GM23248 (cell line): ENCODE measurements around the gene USP25. TPM values are rescaled to one million over a fixed set of nuclear protein-coding genes. Genes with fewer than 3 reads are reported as not detected.
A peak's percentile ranks its signal among the peaks of the same experiment; 100 is the strongest.

Experiments
- DNase-seq: peaks from one replicate; pipeline ENCODE4 v3.0.0-alpha.2; 2015
- H2AFZ ChIP-seq: fragments of 200-600 bp; sonication (generic); 2 replicates; pipeline ENCODE4 v1.6.1; 2016; ENCODE audit warnings: antibody characterized with exemption
- H3F3A ChIP-seq: fragments of 200-600 bp; sonication (generic); 2 replicates; pipeline ENCODE4 v1.6.1; 2016; ENCODE audit warnings: mild to moderate bottlenecking, antibody characterized with exemption, mixed run types; ENCODE audit not compliant: insufficient read depth
- H3K27ac ChIP-seq: fragments of 200-600 bp; sonication (generic); 2 replicates; pipeline ENCODE4 v1.5.1; 2016; ENCODE audit warnings: mild to moderate bottlenecking
- H3K27me3 ChIP-seq: fragments of 200-600 bp; sonication (generic); replicated peaks from 2 replicates; pipeline ENCODE4 v1.6.1; 2016; ENCODE audit warnings: mild to moderate bottlenecking; ENCODE audit not compliant: insufficient read depth
- H3K36me3 ChIP-seq: fragments of 200-600 bp; sonication (generic); 2 replicates; pipeline ENCODE4 v1.6.1; 2016; ENCODE audit warnings: low read depth, mild to moderate bottlenecking
- H3K4me1 ChIP-seq: fragments of 200-600 bp; sonication (generic); 2 replicates; pipeline ENCODE4 v1.6.1; 2016; ENCODE audit warnings: mild to moderate bottlenecking; ENCODE audit not compliant: insufficient read depth
- H3K4me2 ChIP-seq: fragments of 200-600 bp; sonication (generic); one replicate; pipeline ENCODE4 v1.6.1; 2016; ENCODE audit warnings: mild to moderate bottlenecking; ENCODE audit not compliant: unreplicated experiment
- H3K4me3 ChIP-seq: fragments of 200-600 bp; sonication (generic); 2 replicates; pipeline ENCODE4 v1.5.1; 2016; ENCODE audit warnings: mild to moderate bottlenecking
- H3K79me2 ChIP-seq: fragments of 200-600 bp; sonication (generic); 2 replicates; pipeline ENCODE4 v1.6.1; 2016; ENCODE audit warnings: mild to moderate bottlenecking; ENCODE audit not compliant: insufficient read depth
- H3K9ac ChIP-seq: fragments of 200-600 bp; sonication (generic); 2 replicates; pipeline ENCODE4 v1.6.1; 2016; ENCODE audit warnings: mild to moderate bottlenecking
- H3K9me2 ChIP-seq: fragments of 200-600 bp; sonication (generic); 2 replicates; pipeline ENCODE4 v1.6.1; 2016; ENCODE audit warnings: mixed run types, mild to moderate bottlenecking, moderate library complexity; ENCODE audit not compliant: insufficient read depth
- H3K9me3 ChIP-seq: fragments of 200-600 bp; sonication (generic); one replicate; pipeline ENCODE4 v1.6.1; 2017; ENCODE audit warnings: low read depth
- H4K20me1 ChIP-seq: fragments of 200-600 bp; sonication (generic); 2 replicates; pipeline ENCODE4 v1.6.0; 2016; ENCODE audit not compliant: insufficient read depth
- EZH2 ChIP-seq: fragments of 200-600 bp; sonication (generic); IDR thresholded peaks from 2 replicates; pipeline ENCODE4 v1.6.1; 2018; ENCODE audit warnings: antibody characterized with exemption, mild to moderate bottlenecking; ENCODE audit not compliant: insufficient read depth, poor library complexity, severe bottlenecking
- EZH2phosphoT487 ChIP-seq: fragments of 200-600 bp; sonication (generic); IDR thresholded peaks from 2 replicates; pipeline ENCODE4 v1.6.1; 2018; ENCODE audit warnings: antibody characterized with exemption, moderate library complexity, mild to moderate bottlenecking, low read depth; ENCODE audit not compliant: insufficient read depth
- WGBS, 2 experiments: methylation state at CpG; one replicate each; pipeline ENCODE4 v1.1.6; 2015 to 2017; ENCODE audit warnings: low lambda C conversion rate in 2 of 2, low coverage in 1 of 2; ENCODE audit errors: missing lambda C conversion rate in 2 of 2; 5-methylcytosine and 5-hydroxymethylcytosine counted together
- in situ Hi-C: fragments of 300-500 bp; cut with MboI; formaldehyde crosslinking; loops from 2 replicates; pipeline ENCODE4 v1.15.0; 2020
- polyA plus RNA-seq: library from polyadenylated mRNA; unstranded; fragments of >200 nt; fragmentation: Nextera tagmentation; extraction: Ambion mirVana; gene quantifications from 2 replicates; pipeline ENCODE4 v1.2.1, GENCODE V29; 2016
- total RNA-seq: library from RNA; depleted of rRNA; stranded (reverse); fragments of >200 nt; shearing (Covaris generic); gene quantifications from 2 replicates; pipeline ENCODE4 v1.2.3, GENCODE V29; 2014

USP25 gene
- total and polyA plus RNA-seq, 2 experiments from 2014 or later: 5.8 to 41.5 TPM

- 0 out of 2 replicates have a peak, but pooled peaks cover 11% of the 10 kb centered on the region for H3K36me3 ChIP-seq
- no peak overlapping the region for H3K27ac ChIP-seq
- DNase-seq: no peak
- no peak overlapping the region for H3K9ac ChIP-seq
- in situ Hi-C loops: no loop called here
- WGBS, 2 experiments: 92% methylated on average over 2 of the region's 2 CpGs
- H3K4me3 ChIP-seq: no peak overlapping the region
- TF ChIP-seq EZH2 (no peak), EZH2phosphoT487 (no peak)
- H3F3A ChIP-seq: 0 out of 2 replicates have a peak, but pooled peaks cover 1% of the 10 kb centered on the region
- H3K79me2 ChIP-seq: no peaks in the 10 kb centered on the region
- no peaks in the 10 kb centered on the region for H3K9me2 ChIP-seq
- no peak overlapping the region for H3K4me2 ChIP-seq
- no peaks in the 10 kb centered on the region for H3K27me3 ChIP-seq
- no peaks in the 10 kb centered on the region for H4K20me1 ChIP-seq
- H3K9me3 ChIP-seq: no peaks in the 10 kb centered on the region
- no peak overlapping the region for H2AFZ ChIP-seq
- peaks cover 18% of the 10 kb centered on the region for H3K4me1 ChIP-seq
These were observed 120.1 kb downstream of the USP25 start for GRCh38 chr21:15849927-15850326.

- DNase-seq: peak; percentile 52
- H3K4me3 ChIP-seq: no peak overlapping the region
- 0 out of 2 replicates have a peak, but pooled peaks cover 7% of the 10 kb centered on the region for H3K36me3 ChIP-seq
- WGBS, 2 experiments: 28 to 37% methylated on average over 1 of the region's 1 CpG
- TF ChIP-seq EZH2phosphoT487 (no peak), EZH2 (no peak)
- H3K4me2 ChIP-seq: peak overlapping the region; percentile 20
- H3K9ac ChIP-seq: no peak overlapping the region
- in situ Hi-C loops: no loop called here
- no peak overlapping the region for H2AFZ ChIP-seq
- no peak overlapping the region for H3K27ac ChIP-seq
- no peaks in the 10 kb centered on the region for H3K79me2 ChIP-seq
- no peaks in the 10 kb centered on the region for H4K20me1 ChIP-seq
- no peaks in the 10 kb centered on the region for H3K9me2 ChIP-seq
- H3K4me1 ChIP-seq: peaks cover 18% of the 10 kb centered on the region
- no peaks in the 10 kb centered on the region for H3K27me3 ChIP-seq
- H3F3A ChIP-seq: no peaks in the 10 kb centered on the region
- H3K9me3 ChIP-seq: no peaks in the 10 kb centered on the region
These were observed 120.9 kb downstream of the USP25 start for GRCh38 chr21:15850645-15851044.

GRCh38 chr21:15852146-15852545, 122.4 kb downstream of the USP25 start:
- no peaks in the 10 kb centered on the region for H4K20me1 ChIP-seq
- H3K36me3 ChIP-seq: peaks cover 13% of the 10 kb centered on the region; the same call in 1 of the 2 replicates
- H2AFZ ChIP-seq: no peak overlapping the region
- no peak for DNase-seq
- H3K4me2 ChIP-seq: no peak overlapping the region
- H3K9me2 ChIP-seq: no peaks in the 10 kb centered on the region
- TF ChIP-seq EZH2 (no peak), EZH2phosphoT487 (no peak)
- no peak overlapping the region for H3K27ac ChIP-seq
- in situ Hi-C loops: no loop called here
- WGBS, 2 experiments: 98 to 99% methylated on average over 3 of the region's 3 CpGs
- H3K79me2 ChIP-seq: no peaks in the 10 kb centered on the region
- no peaks in the 10 kb centered on the region for H3K9me3 ChIP-seq
- H3K4me1 ChIP-seq: peaks cover 18% of the 10 kb centered on the region
- H3F3A ChIP-seq: no peaks in the 10 kb centered on the region
- no peaks in the 10 kb centered on the region for H3K27me3 ChIP-seq
- H3K9ac ChIP-seq: no peak overlapping the region
- no peak overlapping the region for H3K4me3 ChIP-seq

- H3K4me3 ChIP-seq: no peak overlapping the region
- H3F3A ChIP-seq: no peaks in the 10 kb centered on the region
- no peaks in the 10 kb centered on the region for H3K27me3 ChIP-seq
- no peak overlapping the region for H2AFZ ChIP-seq
- no peak for DNase-seq
- no peaks in the 10 kb centered on the region for H3K9me2 ChIP-seq
- H3K79me2 ChIP-seq: no peaks in the 10 kb centered on the region
- peaks cover 18% of the 10 kb centered on the region for H3K4me1 ChIP-seq
- TF ChIP-seq EZH2: no peak
- no peak for TF ChIP-seq EZH2phosphoT487
- WGBS, 2 experiments: 94 to 98% methylated on average over 3 of the region's 3 CpGs
- H3K9ac ChIP-seq: no peak overlapping the region
- H3K4me2 ChIP-seq: no peak overlapping the region
- peaks cover 13% of the 10 kb centered on the region; the same call in 1 of the 2 replicates for H3K36me3 ChIP-seq
- no peaks in the 10 kb centered on the region for H4K20me1 ChIP-seq
- H3K27ac ChIP-seq: no peak overlapping the region
- in situ Hi-C loops: no loop called here
- H3K9me3 ChIP-seq: no peaks in the 10 kb centered on the region
These were observed 123.3 kb downstream of the USP25 start for GRCh38 chr21:15853126-15853525.

- no peaks in the 10 kb centered on the region for H3K79me2 ChIP-seq
- in situ Hi-C loops: no loop called here
- H3K27ac ChIP-seq: no peak overlapping the region
- H3K27me3 ChIP-seq: no peaks in the 10 kb centered on the region
- no peak overlapping the region for H3K4me3 ChIP-seq
- no peaks in the 10 kb centered on the region for H3K9me2 ChIP-seq
- H3K36me3 ChIP-seq: peaks cover 13% of the 10 kb centered on the region; the same call in 1 of the 2 replicates
- no peak for DNase-seq
- H3K9me3 ChIP-seq: no peaks in the 10 kb centered on the region
- no peak overlapping the region for H3K9ac ChIP-seq
- no peaks in the 10 kb centered on the region for H4K20me1 ChIP-seq
- 97% methylated on average over 1 of the region's 1 CpG for WGBS, 2 experiments
- H3F3A ChIP-seq: no peaks in the 10 kb centered on the region
- H3K4me2 ChIP-seq: no peak overlapping the region
- no peaks in the 10 kb centered on the region for H3K4me1 ChIP-seq
- H2AFZ ChIP-seq: no peak overlapping the region
- no peak for TF ChIP-seq EZH2phosphoT487
- TF ChIP-seq EZH2: no peak
These were observed 127.0 kb downstream of the USP25 start for GRCh38 chr21:15856813-15857212.
